Thyroid gland (tissue), 4 donors: ENCODE measurements around the gene SSTR5. TPM values are rescaled to one million over a fixed set of nuclear protein-coding genes. Genes with fewer than 3 reads are reported as not detected.

Experiments
- DNase-seq, 2 donors: peaks; one replicate each; pipeline ENCODE4 v3.0.0-alpha.2; 2019
- H3K27ac ChIP-seq, 3 donors: fragments of 200-600 bp; sonication (generic); 1 replicate in 2 of 3; 2 replicates in 1 of 3; pipeline ENCODE4 v1.5.1; 2016 to 2019; ENCODE audit warnings: mild to moderate bottlenecking in 1 of 3, moderate library complexity in 1 of 3
- H3K27me3 ChIP-seq: fragments of 200-600 bp; sonication (generic); one replicate; pipeline ENCODE4 v1.5.1; 2019
- H3K36me3 ChIP-seq, 2 donors: fragments of 200-600 bp; sonication (generic); one replicate each; pipeline ENCODE4 v1.5.1; 2016 to 2019
- H3K4me1 ChIP-seq, 2 donors: fragments of 200-600 bp; sonication (generic); one replicate each; pipeline ENCODE4 v1.5.1; 2017 to 2019
- H3K4me3 ChIP-seq, 3 donors: fragments of 200-600 bp; sonication (generic); replicated peaks in 1 of 3; 1 replicate in 2 of 3; 2 replicates in 1 of 3; pipeline ENCODE4 v1.5.1; 2016; ENCODE audit warnings: mild to moderate bottlenecking in 1 of 3
- H3K9me3 ChIP-seq: fragments of 200-600 bp; sonication (generic); one replicate; pipeline ENCODE4 v1.5.1; 2017
- POLR2A ChIP-seq, 2 donors: fragments of 450-650 bp; IDR thresholded peaks; one replicate each; pipeline ENCODE4 v1.6.1; 2017; ENCODE audit warnings: antibody characterized with exemption in 2 of 2, mild to moderate bottlenecking in 2 of 2, moderate library complexity in 1 of 2
- WGBS, 2 donors: methylation state at CpG; one replicate each; pipeline ENCODE4 v1.1.5; 2017; 5-methylcytosine and 5-hydroxymethylcytosine counted together
- intact Hi-C: fragments of 100-400 bp; cut with DNase I; formaldehyde crosslinking; loops from one replicate; pipeline ENCODE4 v1.15.1; 2023
- total RNA-seq, 4 donors: library from RNA; depleted of rRNA; stranded (reverse); fragments of >200 nt; gene quantifications; one replicate each; pipeline ENCODE4 v1.2.3, GENCODE V29; 2016
- TF ChIP-seq, protein P1 (sequence below), 6 experiments: fragments of 200-600 bp in 3 of 6; fragments of 450-650 bp in 3 of 6; sonication (generic) in 3 of 6; IDR thresholded peaks; one replicate each; pipeline ENCODE4 v1.5.1; 2016 to 2019; ENCODE audit warnings: antibody characterized with exemption in 6 of 6, mild to moderate bottlenecking in 2 of 6, inconsistent platforms in 1 of 6, moderate library complexity in 1 of 6

Gene SSTR5
- total RNA-seq, 4 donors from 2014 or later = not detected

DNA sequence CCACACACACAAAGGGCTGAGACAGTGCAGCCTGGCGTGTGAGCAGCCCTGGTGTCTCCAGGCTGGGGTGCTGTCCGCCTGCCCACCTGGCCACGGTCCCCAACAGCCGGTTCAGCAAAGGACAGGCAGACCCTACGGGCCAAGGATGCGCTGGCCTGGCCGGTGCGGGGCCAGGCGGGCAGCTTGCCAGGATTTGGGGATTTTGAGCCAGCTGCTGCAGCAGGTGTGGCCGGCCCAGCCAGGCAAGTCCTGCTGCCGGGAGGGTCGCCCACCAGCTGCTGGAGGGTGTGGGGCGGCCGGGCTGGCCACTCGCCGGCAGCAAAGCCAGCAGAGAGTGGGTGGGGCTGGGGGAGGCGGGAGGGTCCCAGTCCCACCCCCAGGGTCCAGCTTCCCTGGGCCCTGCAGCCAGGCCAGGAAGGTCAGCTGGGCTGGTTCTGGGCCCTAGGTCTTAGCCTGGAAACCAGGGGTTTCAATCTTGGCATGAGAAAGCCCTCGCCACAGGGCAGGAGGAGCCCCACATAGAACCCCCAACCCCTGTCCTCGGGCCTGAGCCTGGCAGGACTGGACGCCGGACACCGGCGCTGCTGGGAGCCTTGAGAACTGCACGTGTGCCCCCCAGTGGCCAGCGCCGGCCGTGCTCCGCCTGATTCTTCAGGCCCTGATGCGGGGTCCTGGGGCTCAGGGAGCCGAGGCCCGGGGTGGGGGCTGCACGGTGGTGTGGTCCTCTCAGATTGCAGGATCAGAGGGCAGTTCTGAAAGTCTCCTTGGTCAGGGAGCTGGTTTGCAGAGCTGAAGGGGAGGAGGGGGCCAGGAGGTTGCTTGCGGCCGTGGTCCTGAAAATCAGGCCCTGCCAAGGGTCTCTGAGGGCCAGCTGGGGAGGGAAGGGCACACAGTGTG, 17.6 kb upstream of the SSTR5 start:
- DNase-seq = peak; percentile 61 to 65
- no peak for TF ChIP-seq POLR2A (IDR thresholded peaks at IDR 0.05)
- TF ChIP-seq, protein P1, sequence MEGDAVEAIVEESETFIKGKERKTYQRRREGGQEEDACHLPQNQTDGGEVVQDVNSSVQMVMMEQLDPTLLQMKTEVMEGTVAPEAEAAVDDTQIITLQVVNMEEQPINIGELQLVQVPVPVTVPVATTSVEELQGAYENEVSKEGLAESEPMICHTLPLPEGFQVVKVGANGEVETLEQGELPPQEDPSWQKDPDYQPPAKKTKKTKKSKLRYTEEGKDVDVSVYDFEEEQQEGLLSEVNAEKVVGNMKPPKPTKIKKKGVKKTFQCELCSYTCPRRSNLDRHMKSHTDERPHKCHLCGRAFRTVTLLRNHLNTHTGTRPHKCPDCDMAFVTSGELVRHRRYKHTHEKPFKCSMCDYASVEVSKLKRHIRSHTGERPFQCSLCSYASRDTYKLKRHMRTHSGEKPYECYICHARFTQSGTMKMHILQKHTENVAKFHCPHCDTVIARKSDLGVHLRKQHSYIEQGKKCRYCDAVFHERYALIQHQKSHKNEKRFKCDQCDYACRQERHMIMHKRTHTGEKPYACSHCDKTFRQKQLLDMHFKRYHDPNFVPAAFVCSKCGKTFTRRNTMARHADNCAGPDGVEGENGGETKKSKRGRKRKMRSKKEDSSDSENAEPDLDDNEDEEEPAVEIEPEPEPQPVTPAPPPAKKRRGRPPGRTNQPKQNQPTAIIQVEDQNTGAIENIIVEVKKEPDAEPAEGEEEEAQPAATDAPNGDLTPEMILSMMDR (IDR thresholded peaks at IDR 0.05) = peak; percentile 61 to 88 (median 68)
- WGBS, 2 donors = 43 to 56% methylated on average over 3 to 16 of the region's 34 CpGs
- H3K4me1 ChIP-seq = peaks cover 0 to 3% of the 10 kb centered on the region in 2 donors
- no peaks in the 10 kb centered on the region for H3K9me3 ChIP-seq
- H3K27me3 ChIP-seq = peaks cover 7% of the 10 kb centered on the region
- intact Hi-C loops = loop anchor here (5.0 to 10.0 kb wide), 2 partner anchors 243 to 340 kb away; partner anchors contain the start of gene METRN
- no peak overlapping the region for H3K4me3 ChIP-seq
- no peaks in the 10 kb centered on the region for H3K36me3 ChIP-seq
- H3K27ac ChIP-seq = no peak overlapping the region

DNA sequence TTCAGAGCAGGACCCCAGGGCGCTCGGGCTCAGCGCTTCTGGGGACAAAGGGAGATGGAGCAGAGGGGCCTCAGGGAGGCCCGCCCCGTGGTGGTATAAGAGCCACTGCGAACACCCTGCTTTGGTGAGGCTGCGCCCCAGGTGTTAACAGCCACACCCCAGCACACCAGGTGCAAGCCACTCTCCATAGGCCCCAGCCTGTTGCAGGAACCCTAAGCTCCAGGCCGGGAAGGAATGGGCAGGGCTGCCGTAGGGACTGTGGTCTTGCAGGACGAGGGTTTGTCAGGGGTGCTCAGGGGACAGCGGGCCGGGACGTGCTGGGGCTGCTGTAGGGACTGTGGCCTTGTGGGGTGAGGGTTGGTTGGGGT, 17.0 kb upstream of the SSTR5 start:
- Histone ChIP-seq H3K27me3 (peaks cover 7% of the 10 kb centered on the region), H3K9me3 (no peaks in the 10 kb centered on the region), H3K36me3 (no peaks in the 10 kb centered on the region), H3K4me1 (peaks cover 0 to 3% of the 10 kb centered on the region in 2 donors), H3K27ac (no peak overlapping the region), H3K4me3 (no peak overlapping the region)
- intact Hi-C loops = loop anchor here (5.0 to 10.0 kb wide), 2 partner anchors 243 to 341 kb away; partner anchors contain the start of gene METRN
- TF ChIP-seq, protein P1 (IDR thresholded peaks at IDR 0.05) = no peak
- TF ChIP-seq POLR2A (IDR thresholded peaks at IDR 0.05) = no peak
- DNase-seq = no peak
- 59 to 75% methylated on average over 9 to 12 of the region's 13 CpGs for WGBS, 2 donors

DNA sequence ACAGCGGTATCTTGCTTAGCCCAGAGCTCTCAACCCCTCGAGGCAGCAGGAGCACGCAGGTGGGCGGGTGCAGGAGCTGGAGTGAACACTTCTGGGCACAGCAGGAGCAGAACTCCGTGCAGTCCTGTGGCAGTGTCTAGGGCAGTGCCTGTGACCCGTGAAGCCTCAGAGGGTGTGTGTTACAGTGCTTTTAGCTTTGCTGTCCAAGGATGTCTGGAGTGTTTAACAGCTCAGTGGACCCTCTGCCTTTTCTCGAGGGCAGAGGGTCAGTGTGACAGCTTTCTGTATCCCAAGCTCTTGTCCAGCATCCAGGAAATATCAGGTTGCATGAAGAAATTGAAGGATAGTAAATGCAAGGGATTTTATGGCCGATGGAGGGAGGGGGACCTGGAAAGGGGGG, 16.4 kb upstream of the SSTR5 start:
- Histone ChIP-seq H3K36me3 (no peaks in the 10 kb centered on the region), H3K9me3 (no peaks in the 10 kb centered on the region), H3K27ac (no peak overlapping the region), H3K4me3 (no peak overlapping the region), H3K4me1 (peaks cover 0 to 3% of the 10 kb centered on the region in 2 donors), H3K27me3 (peaks cover 7% of the 10 kb centered on the region)
- no peak for TF ChIP-seq POLR2A (IDR thresholded peaks at IDR 0.05)
- 66 to 67% methylated on average over 8 of the region's 8 CpGs for WGBS, 2 donors
- intact Hi-C loops = loop anchor here (5.0 to 10.0 kb wide), 2 partner anchors 244 to 341 kb away; partner anchors contain the start of gene METRN
- no peak for DNase-seq

DNA sequence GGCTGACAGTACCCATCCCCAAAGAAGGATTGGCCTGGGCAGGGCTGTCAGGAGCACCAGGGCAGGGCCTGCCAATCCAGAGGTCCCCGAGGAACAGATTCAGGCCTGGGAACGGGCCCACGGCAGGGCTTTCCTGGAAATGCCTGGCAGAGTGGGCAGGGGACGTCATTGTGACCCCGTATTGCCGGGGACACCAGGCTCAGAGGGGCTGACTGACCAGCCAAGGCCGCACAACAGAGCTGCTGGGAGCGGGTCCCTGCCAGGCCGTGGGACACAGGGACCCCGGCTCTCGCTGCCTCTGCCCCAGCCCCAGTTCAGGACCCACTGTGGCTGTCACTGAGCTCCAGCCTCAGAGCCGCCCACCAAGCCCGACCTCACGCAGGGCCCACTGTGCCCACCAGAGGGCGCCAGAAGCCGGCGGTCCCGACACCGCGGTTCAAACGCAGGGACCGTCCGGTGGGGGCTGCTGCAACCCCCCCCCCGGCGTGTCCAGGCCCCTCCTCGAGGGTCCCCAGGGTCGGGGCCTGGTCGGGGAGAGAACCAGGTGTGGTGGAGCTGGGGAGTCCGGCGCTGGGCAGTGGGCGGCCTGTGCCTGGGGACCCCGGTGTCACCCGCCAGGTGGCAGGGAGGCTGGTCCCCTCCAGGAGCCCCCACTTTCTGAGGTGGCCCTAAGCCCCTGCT, 15.2 kb upstream of the SSTR5 start:
- H3K27me3 ChIP-seq = peaks cover 7% of the 10 kb centered on the region
- H3K9me3 ChIP-seq = no peaks in the 10 kb centered on the region
- intact Hi-C loops = loop anchor here (5.0 to 10.0 kb wide), 2 partner anchors 245 to 343 kb away; partner anchors contain the start of gene METRN
- peaks cover 0 to 3% of the 10 kb centered on the region in 2 donors for H3K4me1 ChIP-seq
- no peaks in the 10 kb centered on the region for H3K36me3 ChIP-seq
- WGBS, 2 donors = 33% methylated on average over 8 of the region's 33 CpGs; no CpG with 5 or more reads in 1 of the 2 donors
- peak; percentile 15 to 18 for DNase-seq
- no peak overlapping the region for H3K4me3 ChIP-seq
- no peak overlapping the region for H3K27ac ChIP-seq
- TF ChIP-seq POLR2A (IDR thresholded peaks at IDR 0.05) = no peak
- TF ChIP-seq, protein P1 (IDR thresholded peaks at IDR 0.05) = peak in 5 of 6 experiments; percentile 29 to 70 (median 52)

DNA sequence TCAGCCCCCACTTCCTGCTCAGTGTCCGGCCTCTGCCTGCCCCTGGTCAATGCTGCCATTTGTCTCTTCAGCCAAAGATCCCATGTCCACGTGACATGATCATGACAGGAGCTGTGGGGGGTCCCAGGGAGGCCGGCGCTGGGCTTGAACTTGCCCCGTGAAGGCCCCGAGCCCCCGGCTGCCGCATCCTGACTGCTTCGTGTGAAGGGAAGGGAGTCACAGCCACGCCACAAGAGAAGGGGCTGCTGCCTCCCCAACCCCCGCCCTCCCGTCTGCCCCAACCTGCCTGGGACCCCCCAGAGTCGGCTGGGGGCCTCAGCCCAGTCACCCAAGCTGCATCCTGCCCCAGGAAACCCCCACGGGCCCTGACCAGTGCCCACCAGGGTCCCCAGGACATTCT, 14.3 kb upstream of the SSTR5 start:
- H3K9me3 ChIP-seq = no peaks in the 10 kb centered on the region
- TF ChIP-seq, protein P1 (IDR thresholded peaks at IDR 0.05) = no peak
- no peak for TF ChIP-seq POLR2A (IDR thresholded peaks at IDR 0.05)
- H3K27me3 ChIP-seq = peaks cover 7% of the 10 kb centered on the region
- intact Hi-C loops = loop anchor here (5.0 to 10.0 kb wide), 2 partner anchors 246 to 343 kb away; partner anchors contain the start of gene METRN
- no peaks in the 10 kb centered on the region for H3K36me3 ChIP-seq
- no peak overlapping the region for H3K4me3 ChIP-seq
- 52 to 57% methylated on average over 8 to 11 of the region's 14 CpGs for WGBS, 2 donors
- no peak for DNase-seq
- H3K4me1 ChIP-seq = peaks cover 0 to 3% of the 10 kb centered on the region in 2 donors
- no peak overlapping the region for H3K27ac ChIP-seq
